Choroid plexus epithelial cell (primary cell): ENCODE data around the gene CYB5B.
A peak's percentile ranks its signal among the peaks of the same experiment; 100 is the strongest.

Source experiments
- DNase-seq: peaks from one replicate; pipeline ENCODE4 v3.0.0-alpha.2; 2010; ENCODE audit warnings: low read depth
- H3K4me3 ChIP-seq: 2 replicates; pipeline ENCODE4 v1.5.1; 2011; ENCODE audit warnings: low read depth, mild to moderate bottlenecking, control low read depth, low read length, moderate library complexity
- CTCF ChIP-seq: conservative IDR thresholded peaks from 2 replicates; pipeline ENCODE4 v1.5.1; 2011; ENCODE audit warnings: low read depth, mild to moderate bottlenecking, control low read depth, inconsistent platforms, low read length, moderate library complexity

The CYB5B gene

GRCh38 chr16:69448470-69449193 lies 24.2 kb downstream of the CYB5B start:
- H3K4me3 ChIP-seq: no peak overlapping the region
- TF ChIP-seq CTCF: no peak

GRCh38 chr16:69451166-69451565 lies 26.7 kb downstream of the CYB5B start:
- no peak for TF ChIP-seq CTCF
- H3K4me3 ChIP-seq: no peak overlapping the region

More at GRCh38 chr16:69448470-69449193, 24.2 kb downstream of the CYB5B start:
- DNase-seq: peak; percentile 80

GRCh38 chr16:69453936-69454335 lies 29.5 kb downstream of the CYB5B start:
- DNase-seq: no peak
- no peak overlapping the region for H3K4me3 ChIP-seq
- TF ChIP-seq CTCF: no peak

More at GRCh38 chr16:69451166-69451565, 26.7 kb downstream of the CYB5B start:
- no peak for DNase-seq

DNA sequence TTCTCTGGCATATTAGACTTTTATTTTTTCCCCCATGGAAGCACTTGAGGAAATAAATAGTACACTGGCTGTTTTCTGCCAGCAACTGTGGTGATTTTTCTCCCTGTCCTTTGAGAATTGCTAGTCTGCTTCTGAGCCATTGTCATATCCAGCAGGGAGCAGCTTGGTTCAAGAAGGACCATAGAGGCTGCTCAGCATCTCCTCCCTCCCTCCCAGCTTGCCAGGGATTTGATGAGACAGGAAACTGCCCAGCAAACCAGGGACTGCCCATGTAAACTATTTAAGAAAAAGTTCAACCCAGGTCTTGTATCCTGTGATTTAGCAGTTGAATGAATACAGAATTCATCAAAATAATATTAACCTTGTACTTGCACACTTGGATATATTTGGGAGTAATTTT lies 39.5 kb downstream of the CYB5B start:
- no peak for DNase-seq

DNA sequence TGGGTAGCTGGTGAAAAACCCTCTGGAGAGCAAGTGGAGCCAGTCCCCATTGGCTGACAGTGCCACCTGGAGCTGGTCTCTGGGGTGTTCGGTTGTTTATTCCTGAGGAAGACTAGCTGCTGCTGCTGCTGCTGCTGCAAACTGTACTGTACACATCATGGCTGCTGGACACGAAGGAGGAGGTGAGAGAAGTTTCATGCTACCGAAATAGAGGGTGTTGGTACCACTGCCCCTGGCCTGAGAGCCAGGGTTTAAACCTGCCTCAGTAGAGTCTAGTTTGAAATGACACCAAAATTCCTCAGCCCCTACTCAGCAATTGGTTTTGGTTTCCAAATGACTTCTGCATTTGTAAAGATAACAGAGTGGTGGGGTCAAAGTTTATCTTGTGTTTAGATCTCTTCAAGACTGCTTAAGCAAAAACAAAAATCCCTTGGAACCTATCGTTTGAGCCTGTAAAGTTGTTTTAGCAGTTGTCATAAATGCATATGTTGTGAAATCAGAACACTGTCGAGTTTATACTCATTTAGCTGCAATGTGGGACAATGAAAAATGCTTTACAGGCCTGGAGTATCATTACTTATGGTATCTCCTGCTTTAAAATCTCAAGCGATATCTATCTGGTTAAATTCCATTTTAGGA lies 40.8 kb downstream of the CYB5B start:
- DNase-seq: peak; percentile 60
- no peak overlapping the region for H3K4me3 ChIP-seq
- TF ChIP-seq CTCF: peak; percentile 16

More for the DNA sequence above, 39.5 kb downstream of the CYB5B start:
- no peak overlapping the region for H3K4me3 ChIP-seq
- TF ChIP-seq CTCF: no peak

DNA sequence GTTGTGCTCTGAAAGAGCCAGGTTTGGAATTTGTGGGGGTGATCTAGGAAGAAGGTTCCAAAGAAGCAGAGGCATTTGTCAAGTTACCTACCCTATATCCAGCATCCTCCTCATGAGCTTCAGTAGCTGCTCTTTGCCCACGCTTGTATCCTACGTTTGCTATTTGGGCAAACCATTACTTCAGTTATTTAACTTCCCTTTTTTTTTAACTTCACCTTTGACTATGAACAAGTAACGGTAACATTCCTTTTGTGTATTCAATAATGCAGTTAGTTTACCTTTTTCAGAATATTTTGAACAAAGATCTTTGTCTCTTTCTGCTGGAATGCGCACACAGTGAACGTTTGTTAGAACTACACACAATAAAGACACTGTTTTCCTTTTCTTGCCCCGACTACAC lies 41.5 kb downstream of the CYB5B start:
- TF ChIP-seq CTCF: no peak

More for the DNA sequence above, 41.5 kb downstream of the CYB5B start:
- no peak overlapping the region for H3K4me3 ChIP-seq
- no peak for DNase-seq
